NCI-H1436 (cell line): ENCODE results near the gene ZER1.

ENCODE experiments used
- DNase-seq: peaks from one replicate; lab custom pipeline; 2025; lab: John Stamatoyannopoulos, UW

Gene ZER1

GRCh38 chr9:128690684-128691034 is 81.1 kb downstream of the ZER1 start:
- DNase-seq, result no peak

GRCh38 chr9:128689820-128690683 is 81.7 kb downstream of the ZER1 start:
- DNase-seq, result peak; percentile 63

- DNase-seq, result no peak
These were observed 82.4 kb downstream of the ZER1 start for GRCh38 chr9:128689293-128689774.

GRCh38 chr9:128688501-128689292 is 83.0 kb downstream of the ZER1 start, which contains the start of gene SET:
Gene SET (plus strand): TSS chr9:128689222. CDS start chr9:128689583, 361 bp downstream.
- peak; percentile 94 for DNase-seq

GRCh38 chr9:128687453-128687852 is 84.3 kb downstream of the ZER1 start:
- no peak for DNase-seq

- DNase-seq, result no peak
These were observed 85.9 kb downstream of the ZER1 start for GRCh38 chr9:128685636-128686489.

GRCh38 chr9:128684325-128685199 is 87.2 kb downstream of the ZER1 start:
- DNase-seq, result peak; percentile 78

- DNase-seq, result no peak
These were observed 87.7 kb downstream of the ZER1 start for GRCh38 chr9:128684065-128684324.

GRCh38 chr9:128683340-128684064 is 88.2 kb downstream of the ZER1 start:
- no peak for DNase-seq
